Chondrocyte (in vitro differentiated cells): ENCODE measurements around the gene TEKT5. TPM values are rescaled to one million over a fixed set of nuclear protein-coding genes. Genes with fewer than 3 reads are reported as not detected.
"Not testable (repeated sequence)": the region's sequence is repeated elsewhere in the genome, so short reads cannot be mapped to it uniquely, and the experiment has no call there.

Experiments
- DNase-seq: peaks from one replicate; pipeline ENCODE4 v3.0.0; 2021; ENCODE audit warnings: mixed read lengths, low spot score
- H3K27ac Mint-ChIP-seq: one replicate; pipeline ENCODE4 v1.8.0; 2021; ENCODE audit warnings: mild to moderate bottlenecking, moderate library complexity, mixed read lengths; ENCODE audit not compliant: unreplicated experiment
- H3K27me3 Mint-ChIP-seq: 2 replicates; pipeline ENCODE4 v1.8.0; 2021; ENCODE audit warnings: low read depth, mixed read lengths
- H3K36me3 Mint-ChIP-seq: 2 replicates; pipeline ENCODE4 v1.8.0; 2021; ENCODE audit warnings: low read depth, mixed read lengths
- H3K4me1 Mint-ChIP-seq: 2 replicates; pipeline ENCODE4 v1.8.0; 2021; ENCODE audit warnings: low read depth, mild to moderate bottlenecking, mixed read lengths
- H3K4me3 Mint-ChIP-seq: one replicate; pipeline ENCODE4 v1.8.0; 2021; ENCODE audit warnings: mild to moderate bottlenecking, moderate library complexity, mixed read lengths; ENCODE audit not compliant: unreplicated experiment
- H3K9me3 Mint-ChIP-seq: 2 replicates; pipeline ENCODE4 v1.8.0; 2021; ENCODE audit warnings: low read depth, mixed read lengths
- CTCF ChIP-seq: fragments of 200-600 bp; sonication (generic); IDR thresholded peaks from 2 replicates; pipeline ENCODE4 v1.5.0; 2021; ENCODE audit warnings: antibody characterized with exemption, mild to moderate bottlenecking, moderate library complexity
- total RNA-seq: library from RNA; stranded (reverse); gene quantifications from 3 replicates; pipeline ENCODE4 v1.2.1, GENCODE V29; 2021

The TEKT5 gene
- total RNA-seq, 1 donor from 2014 or later: not detected

- no peak overlapping the region for H3K4me3 Mint-ChIP-seq
- no peak overlapping the region for H3K27ac Mint-ChIP-seq
- no peaks in the 10 kb centered on the region for H3K4me1 Mint-ChIP-seq
- no peak for DNase-seq
- TF ChIP-seq CTCF: no peak
- H3K36me3 Mint-ChIP-seq: no peaks in the 10 kb centered on the region
- peaks cover 12% of the 10 kb centered on the region for H3K27me3 Mint-ChIP-seq
- no peaks in the 10 kb centered on the region for H3K9me3 Mint-ChIP-seq
Observed at GRCh38 chr16:10679921-10680320, 14.8 kb downstream of the TEKT5 start.

GRCh38 chr16:10679441-10679840 lies 15.3 kb downstream of the TEKT5 start:
- H3K27ac Mint-ChIP-seq, DNase-seq, H3K36me3 Mint-ChIP-seq, H3K4me3 Mint-ChIP-seq, H3K9me3 Mint-ChIP-seq, H3K4me1 Mint-ChIP-seq: not testable (repeated sequence)
- H3K27me3 Mint-ChIP-seq: peaks cover 12% of the 10 kb centered on the region

GRCh38 chr16:10678655-10679054 lies 16.1 kb downstream of the TEKT5 start:
- H3K9me3 Mint-ChIP-seq: no peaks in the 10 kb centered on the region
- H3K4me1 Mint-ChIP-seq: no peaks in the 10 kb centered on the region
- no peaks in the 10 kb centered on the region for H3K36me3 Mint-ChIP-seq
- no peak overlapping the region for H3K4me3 Mint-ChIP-seq
- DNase-seq: no peak
- H3K27me3 Mint-ChIP-seq: peaks cover 12% of the 10 kb centered on the region
- TF ChIP-seq CTCF: no peak
- no peak overlapping the region for H3K27ac Mint-ChIP-seq

- Mint-ChIP-seq H3K27ac (no peak overlapping the region), H3K36me3 (no peaks in the 10 kb centered on the region), H3K9me3 (no peaks in the 10 kb centered on the region), H3K4me3 (no peak overlapping the region), H3K4me1 (no peaks in the 10 kb centered on the region), H3K27me3 (peaks cover 22% of the 10 kb centered on the region)
- TF ChIP-seq CTCF: no peak
- DNase-seq: no peak
Observed at GRCh38 chr16:10676284-10676683, 18.4 kb downstream of the TEKT5 start.

- no peak overlapping the region for H3K27ac Mint-ChIP-seq
- H3K36me3 Mint-ChIP-seq: no peaks in the 10 kb centered on the region
- H3K4me1 Mint-ChIP-seq: no peaks in the 10 kb centered on the region
- TF ChIP-seq CTCF: no peak
- DNase-seq: no peak
- peaks cover 20% of the 10 kb centered on the region for H3K27me3 Mint-ChIP-seq
- no peak overlapping the region for H3K4me3 Mint-ChIP-seq
- no peaks in the 10 kb centered on the region for H3K9me3 Mint-ChIP-seq
Observed at GRCh38 chr16:10675861-10676260, 18.9 kb downstream of the TEKT5 start.

- H3K27ac Mint-ChIP-seq: no peak overlapping the region
- no peaks in the 10 kb centered on the region for H3K9me3 Mint-ChIP-seq
- H3K4me3 Mint-ChIP-seq: no peak overlapping the region
- no peaks in the 10 kb centered on the region for H3K36me3 Mint-ChIP-seq
- DNase-seq: no peak
- TF ChIP-seq CTCF: no peak
- peaks cover 18% of the 10 kb centered on the region for H3K27me3 Mint-ChIP-seq
- H3K4me1 Mint-ChIP-seq: no peaks in the 10 kb centered on the region
Observed at GRCh38 chr16:10675216-10675615, 19.5 kb downstream of the TEKT5 start.
